ENCODE data around the gene NAV2.

Gene NAV2

GRCh38 chr11:20030472-20030871 is 317.8 kb downstream of the NAV2 start:
- no peak for DNase-seq

- peak; percentile 19 for DNase-seq
Measured at GRCh38 chr11:20031155-20032001, 318.7 kb downstream of the NAV2 start.

- no peak for DNase-seq
Measured at GRCh38 chr11:20032127-20032526, 319.5 kb downstream of the NAV2 start.

GRCh38 chr11:20032577-20033260 is 320.1 kb downstream of the NAV2 start:
- DNase-seq: no peak

DNA sequence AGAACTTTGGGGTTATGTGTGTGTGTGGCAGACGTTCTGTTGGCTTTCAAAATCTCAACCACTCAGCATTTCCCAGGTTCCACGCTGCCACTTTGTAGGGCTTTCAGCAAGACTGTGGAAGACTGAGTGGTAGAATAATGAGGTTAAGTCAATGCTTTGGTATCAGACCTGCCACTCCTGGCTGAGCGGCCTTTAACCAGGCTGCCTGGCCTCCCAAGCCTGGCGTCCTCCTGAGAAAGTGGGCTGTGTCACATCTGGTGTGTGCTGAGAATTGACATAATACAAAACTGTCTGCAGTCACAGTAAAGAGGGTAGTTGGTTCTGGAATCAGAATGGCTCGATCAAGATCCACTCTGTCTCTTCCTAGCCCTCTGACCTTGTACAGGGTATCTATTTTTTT is 321.2 kb downstream of the NAV2 start:
- DNase-seq: no peak

- DNase-seq: no peak
Measured at GRCh38 chr11:20034941-20035340, 322.3 kb downstream of the NAV2 start.

DNA sequence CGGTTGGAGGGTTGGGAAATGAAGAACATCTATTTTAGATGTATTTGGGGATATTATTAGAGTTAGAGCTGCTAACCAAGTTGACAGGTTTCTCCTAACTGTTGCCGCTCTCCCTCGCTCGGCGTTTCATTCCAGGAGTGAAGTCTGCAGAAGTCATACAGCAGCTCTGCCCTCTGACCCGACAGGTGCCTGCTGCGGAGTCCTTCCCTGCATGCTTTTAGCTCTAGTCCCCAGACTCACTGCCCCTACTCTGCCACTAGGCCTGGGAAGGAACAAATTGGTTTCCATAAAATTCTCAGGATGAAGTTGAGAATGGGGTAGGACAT is 322.7 kb downstream of the NAV2 start:
- DNase-seq: no peak

GRCh38 chr11:20035701-20036601 is 323.3 kb downstream of the NAV2 start:
- DNase-seq: peak; percentile 86

DNA sequence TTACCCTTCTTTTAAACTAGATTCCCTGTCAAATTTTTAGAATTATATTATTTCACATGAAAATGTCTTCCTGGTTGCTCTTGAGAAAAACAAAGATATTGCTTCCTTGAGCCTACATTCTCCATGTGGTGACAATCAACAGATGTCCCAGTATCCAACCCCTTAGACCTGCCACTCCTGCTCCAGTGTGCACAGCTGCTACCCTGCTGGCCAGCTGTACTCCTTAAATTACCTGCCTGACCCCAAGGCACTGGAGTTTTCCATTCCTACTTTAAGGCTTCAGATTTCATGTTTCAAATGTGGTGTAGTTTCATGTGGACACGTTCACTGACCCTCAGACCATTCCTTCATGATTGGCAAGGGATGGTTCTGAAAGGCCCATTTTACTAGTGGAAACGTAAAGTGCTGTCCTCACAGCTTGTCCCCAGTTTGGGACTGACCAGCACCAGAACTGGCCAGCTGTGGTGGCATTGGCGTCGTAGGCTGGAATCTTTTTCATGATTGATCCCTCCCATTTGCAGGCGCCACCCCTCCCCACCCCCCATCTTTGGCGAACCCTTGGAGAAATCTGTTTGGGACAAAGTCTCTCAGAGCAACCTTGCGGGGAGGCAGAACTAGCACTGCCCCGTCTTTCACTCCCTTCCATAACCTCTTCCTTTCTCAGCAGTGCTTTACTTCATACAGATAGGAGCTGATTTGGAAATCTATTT is 324.1 kb downstream of the NAV2 start:
- no peak for DNase-seq

DNA sequence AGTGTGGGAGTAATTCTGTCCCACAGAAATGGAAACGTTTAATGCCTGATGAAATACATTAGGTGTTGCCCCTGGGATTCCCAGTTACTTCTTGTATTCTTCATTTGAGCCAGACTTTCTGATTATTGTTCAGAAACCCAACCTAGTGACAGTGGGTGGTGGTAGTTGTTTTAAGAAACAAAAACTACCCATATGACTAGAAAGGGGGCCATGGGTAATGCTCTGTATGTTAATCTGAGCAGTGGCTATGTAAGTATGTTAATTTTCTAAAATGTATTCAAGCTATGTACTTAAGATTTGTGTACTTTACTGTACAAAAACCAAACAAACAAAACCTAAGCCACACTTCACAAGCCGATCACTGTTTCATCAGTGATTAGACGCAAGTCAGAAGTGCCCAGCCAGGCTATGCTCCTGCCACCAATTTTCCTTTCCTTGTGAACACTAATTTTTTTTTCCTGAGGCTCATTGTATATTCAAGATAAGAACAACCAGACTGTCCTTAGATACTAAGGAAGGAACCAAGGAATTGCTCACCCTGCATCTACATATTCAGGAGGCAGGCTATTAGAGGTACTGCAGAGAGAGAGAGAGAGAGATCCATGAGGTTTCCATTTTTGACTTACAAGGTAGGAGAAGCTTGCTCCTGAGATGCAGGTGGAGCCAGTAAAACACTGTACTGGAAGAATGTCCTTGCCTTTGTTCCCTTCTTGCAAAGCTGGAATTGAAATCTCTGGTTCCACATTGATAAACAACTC is 324.9 kb downstream of the NAV2 start:
- DNase-seq: no peak

GRCh38 chr11:20038412-20038811 is 325.8 kb downstream of the NAV2 start:
- DNase-seq: no peak

GRCh38 chr11:20038972-20039371 is 326.3 kb downstream of the NAV2 start:
- DNase-seq: no peak

DNA sequence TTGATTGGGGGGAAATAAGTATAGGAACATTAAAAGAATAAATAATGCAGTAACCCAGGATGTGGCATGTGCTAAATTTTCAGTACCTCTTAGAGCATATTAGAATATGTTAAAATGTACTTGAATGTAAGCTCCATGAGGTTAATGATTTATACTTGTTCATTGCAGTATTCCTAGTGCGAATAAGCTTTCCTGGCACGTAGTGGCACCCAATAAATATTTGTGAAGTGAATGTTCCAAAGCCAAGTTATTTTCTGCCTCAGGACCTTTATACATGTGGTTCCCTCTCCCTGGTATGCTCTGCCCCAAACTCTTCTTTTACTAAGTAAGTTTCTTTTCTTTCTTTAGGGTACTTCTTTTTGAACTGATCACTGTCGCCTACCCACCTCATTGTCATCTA is 328.9 kb downstream of the NAV2 start:
- no peak for DNase-seq

GRCh38 chr11:20042045-20042639 is 329.5 kb downstream of the NAV2 start:
- no peak for DNase-seq

DNA sequence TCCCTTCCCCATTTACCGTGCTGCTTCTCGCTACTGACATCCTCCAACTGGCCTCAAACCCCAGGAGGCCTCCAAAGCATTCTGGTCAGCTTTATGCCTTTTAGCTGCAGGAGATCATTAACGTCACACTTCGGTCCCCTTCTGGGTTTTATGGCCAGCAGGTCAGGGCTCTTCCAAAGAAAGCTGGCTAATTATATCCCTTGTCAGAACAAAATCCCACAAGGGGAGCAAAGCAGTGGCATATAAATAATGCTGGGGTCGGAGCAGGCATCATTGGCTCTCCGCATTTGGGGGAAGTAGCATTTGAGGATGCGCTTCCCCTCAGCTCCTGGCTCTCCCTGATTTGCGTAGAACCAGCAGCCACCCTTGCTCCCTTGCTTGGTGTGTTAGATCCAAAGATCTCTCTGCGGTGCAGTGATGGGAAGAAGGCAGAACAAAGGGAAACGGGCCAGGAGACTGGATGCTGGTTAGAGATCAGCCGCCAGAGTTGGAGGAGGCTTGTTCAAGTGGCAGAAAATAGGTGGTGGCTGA is 330.2 kb downstream of the NAV2 start:
- DNase-seq: peak; percentile 85

DNA sequence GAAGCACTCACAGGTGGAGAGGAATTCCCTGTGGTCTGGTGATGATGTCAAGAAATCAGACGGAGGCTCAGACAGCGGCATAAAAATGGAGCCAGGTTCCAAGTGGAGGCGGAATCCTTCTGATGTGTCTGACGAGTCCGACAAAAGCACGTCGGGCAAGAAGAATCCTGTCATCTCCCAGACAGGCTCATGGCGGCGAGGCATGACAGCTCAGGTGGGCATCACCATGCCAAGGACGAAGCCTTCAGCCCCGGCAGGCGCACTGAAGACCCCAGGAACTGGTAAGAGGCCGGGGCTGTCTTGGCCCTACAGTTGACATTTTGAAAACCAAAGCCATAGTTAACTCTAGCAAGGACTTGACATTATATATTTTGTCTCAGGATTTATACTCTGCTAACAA is 331.4 kb downstream of the NAV2 start:
- no peak for DNase-seq

DNA sequence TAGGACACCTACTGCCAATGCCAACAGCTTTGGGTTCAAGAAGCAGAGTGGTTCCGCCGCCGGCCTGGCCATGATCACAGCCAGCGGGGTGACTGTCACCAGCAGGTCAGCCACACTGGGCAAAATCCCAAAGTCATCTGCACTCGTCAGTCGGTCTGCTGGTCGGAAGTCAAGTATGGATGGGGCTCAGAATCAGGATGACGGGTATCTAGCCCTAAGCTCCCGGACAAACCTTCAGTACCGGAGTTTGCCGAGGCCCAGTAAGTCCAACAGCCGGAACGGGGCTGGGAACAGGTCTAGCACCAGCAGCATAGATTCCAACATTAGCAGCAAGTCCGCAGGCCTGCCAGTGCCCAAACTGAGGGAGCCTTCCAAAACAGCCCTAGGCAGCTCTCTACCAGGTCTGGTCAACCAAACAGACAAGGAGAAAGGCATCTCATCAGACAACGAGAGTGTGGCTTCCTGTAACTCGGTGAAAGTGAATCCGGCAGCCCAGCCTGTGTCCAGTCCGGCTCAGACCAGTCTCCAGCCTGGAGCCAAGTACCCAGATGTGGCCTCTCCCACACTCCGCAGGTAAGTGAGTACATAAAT is 332.6 kb downstream of the NAV2 start:
- no peak for DNase-seq

- DNase-seq: no peak
Measured at GRCh38 chr11:20046416-20046815, 333.8 kb downstream of the NAV2 start.

DNA sequence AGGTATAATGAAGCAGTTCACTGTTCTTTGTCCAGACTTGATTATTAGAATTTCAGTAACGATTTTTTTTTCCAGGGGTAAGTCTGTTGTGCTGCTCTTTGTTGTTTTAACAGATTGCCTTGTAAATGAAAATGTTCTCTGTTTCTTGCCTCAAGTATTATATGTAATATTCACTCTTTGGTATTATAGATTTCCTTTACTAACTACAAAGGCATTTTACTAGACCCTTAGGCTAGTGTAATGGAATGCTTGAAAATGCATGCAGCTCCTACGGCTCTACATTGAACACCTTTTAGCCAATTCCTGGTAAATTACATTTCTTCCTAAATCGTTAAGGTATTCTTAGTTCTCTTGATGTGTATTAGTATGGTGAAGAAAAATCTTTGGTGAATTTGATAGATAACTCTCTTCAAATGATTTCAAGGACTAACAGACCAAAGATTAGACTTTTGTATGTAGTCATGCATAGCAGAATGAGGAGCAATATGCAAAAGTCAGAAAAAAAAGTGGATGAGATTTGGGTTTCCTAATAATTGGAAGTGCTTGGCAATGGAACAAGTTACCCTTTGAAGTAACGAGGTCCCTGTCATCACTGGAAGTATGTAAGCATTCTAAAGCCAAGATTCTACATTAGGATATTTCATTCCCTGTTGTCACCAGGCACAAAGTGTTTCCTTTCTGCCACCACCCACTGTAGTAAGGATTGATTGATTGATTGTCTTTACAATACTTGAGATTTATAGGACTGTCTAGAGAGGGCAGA is 334.6 kb downstream of the NAV2 start:
- DNase-seq: no peak

GRCh38 chr11:20047769-20048154 is 335.1 kb downstream of the NAV2 start:
- no peak for DNase-seq
